Stimulated activated CD8-positive, alpha-beta memory T cell treated with anti-CD3 and anti-CD28 coated beads, Interleukin-7, amount 100 ng/mL, for 48 hours (primary cell): ENCODE data around the gene UBN2.
"Not testable (repeated sequence)": the region's sequence is repeated elsewhere in the genome, so short reads cannot be mapped to it uniquely, and the experiment has no call there.

Experiments used
- DNase-seq, 2 donors: peaks; one replicate each; pipeline ENCODE4 v3.0.0-alpha.2; 2020; ENCODE audit warnings: low read depth in 1 of 2; ENCODE audit errors: extremely low read depth in 1 of 2

Gene UBN2

DNA sequence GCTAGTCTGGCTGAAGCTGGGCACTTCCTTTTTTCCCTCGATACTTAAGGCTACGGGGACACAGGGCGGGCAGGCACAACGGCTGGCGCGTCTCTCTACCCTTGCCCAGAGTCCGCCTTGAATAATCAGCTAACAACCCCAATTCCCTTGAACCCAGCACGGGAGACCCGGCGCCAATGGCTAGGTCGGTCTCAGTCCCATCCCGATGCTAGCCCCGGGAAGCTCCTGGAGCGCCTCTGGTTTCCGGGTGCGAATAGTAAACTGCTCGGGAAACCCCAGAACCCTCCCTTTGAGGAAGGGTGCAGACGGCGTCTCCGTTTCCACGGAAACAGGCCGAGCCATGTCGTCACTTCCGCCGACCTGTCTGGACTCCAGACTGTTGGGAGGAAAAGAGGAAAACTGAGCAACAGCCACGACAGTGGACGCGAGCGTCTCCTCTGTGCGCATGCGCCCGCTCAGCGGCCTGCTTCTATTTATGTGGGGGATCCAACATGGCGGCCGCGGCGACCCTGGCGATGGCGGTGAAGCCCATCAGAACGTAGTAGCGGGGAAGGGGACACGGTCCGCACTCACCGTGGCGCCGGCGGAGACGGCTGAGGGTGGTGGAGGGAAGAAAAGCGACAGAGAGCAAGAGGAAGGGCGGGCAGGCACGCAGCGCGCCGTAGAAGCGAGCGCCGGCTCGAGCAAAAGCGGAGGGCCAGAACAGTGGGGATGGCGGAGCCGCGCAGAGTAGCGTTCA, at the start of gene UBN2:
Gene UBN2 (plus strand): TSS at position 464 of the 739 bp plus-strand sequence. CDS start 248 bp downstream, at position 712.
- peak; percentile 87 to 92 for DNase-seq

DNA sequence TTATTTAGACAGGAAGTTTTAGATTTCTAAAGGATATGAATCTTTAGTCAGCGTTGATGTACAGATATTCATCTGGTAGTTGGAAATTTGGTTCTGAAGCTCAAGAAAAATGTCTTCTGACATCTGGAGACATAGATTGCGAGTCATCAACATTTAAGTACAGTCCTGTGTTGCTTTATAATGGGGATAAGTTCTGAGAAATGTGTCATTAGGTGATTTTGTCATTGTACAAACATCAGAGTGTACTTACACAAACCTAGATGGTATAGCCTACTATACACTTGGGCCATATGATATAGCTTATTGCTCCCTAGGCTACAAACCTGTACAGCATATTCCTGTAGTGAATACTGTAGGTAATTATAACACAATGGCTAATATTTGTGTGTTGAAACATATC, 49.6 kb upstream of the UBN2 start:
- no peak for DNase-seq

DNA sequence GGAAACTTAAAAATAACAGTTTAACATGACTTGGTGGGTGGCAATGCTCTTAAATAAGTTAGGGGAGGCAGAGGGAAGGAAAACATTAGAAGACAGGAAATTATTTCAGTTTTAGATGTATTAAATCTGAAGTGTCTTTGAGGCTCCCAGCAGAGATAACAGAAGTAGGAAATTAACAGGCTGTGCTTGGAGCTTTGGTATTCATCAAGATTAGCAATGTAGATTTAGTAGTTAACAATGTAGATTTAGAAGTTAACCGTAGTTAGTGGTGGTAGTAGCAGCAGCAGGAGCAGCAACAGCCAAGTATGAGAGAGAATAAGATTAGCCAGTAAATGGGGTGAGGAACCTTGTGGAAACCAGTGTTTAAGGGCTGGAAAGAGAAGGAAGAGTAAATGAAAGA, 48.7 kb upstream of the UBN2 start:
- DNase-seq: no peak

DNA sequence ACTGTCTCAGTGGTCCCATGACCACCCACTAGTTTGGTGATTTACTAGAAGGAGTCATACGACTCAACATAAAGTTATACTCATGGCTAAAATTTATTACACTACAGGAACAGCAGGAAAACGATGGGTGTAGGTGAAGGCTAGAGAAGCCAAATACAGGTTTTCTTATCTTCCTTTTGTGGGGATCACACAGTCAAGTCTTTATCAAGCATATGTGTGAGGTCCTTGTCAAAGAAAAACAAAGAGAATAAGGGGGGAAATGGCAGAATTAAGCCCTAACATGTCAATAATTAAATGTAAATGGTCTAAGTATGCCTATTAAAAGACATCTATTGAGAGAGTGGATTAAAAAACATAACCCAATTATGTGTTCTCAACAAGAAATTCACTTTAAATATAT, 47.8 kb upstream of the UBN2 start:
- DNase-seq: no peak

DNA sequence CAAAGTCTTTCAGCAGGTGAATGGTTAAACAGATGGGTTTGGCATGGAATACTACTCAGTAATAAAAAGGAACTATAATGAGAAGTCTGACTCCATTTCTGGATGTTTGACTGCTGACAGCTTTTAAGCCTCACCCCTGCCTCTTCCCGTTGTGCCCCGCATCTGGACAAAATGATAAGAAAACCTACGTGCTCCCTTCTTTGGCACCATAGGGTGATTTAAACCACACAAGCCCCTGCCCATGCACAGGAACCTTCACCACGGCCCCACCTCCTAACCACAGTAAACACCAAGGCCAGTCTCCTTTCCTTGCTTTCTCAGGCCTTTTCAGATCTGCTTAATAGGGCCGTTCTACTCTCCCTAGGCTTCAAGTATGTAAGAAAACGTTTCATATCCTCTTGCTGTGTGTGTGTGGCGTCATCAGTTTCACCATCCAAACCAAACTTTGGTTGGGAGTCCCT, 47.1 kb upstream of the UBN2 start:
- no peak for DNase-seq

DNA sequence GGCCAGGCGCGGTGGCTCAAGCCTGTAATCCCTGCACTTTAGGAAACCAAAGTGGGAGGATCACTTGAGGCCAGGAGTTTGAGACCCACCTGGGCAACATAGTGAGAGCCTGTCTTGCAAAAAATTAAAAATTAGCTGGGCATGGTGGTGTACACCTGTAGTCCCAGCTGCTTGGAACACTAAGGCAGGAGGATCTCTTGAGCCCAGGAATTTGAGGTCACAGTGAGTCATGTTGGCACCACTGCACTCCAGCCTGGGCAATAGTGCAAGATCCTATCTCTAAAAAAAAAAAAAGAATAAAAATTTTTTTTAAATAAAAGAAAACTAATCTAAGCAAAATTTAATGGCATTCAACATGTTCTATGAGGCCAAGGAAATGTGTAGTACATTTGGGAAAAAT, 44.9 kb upstream of the UBN2 start:
- no peak for DNase-seq

DNA sequence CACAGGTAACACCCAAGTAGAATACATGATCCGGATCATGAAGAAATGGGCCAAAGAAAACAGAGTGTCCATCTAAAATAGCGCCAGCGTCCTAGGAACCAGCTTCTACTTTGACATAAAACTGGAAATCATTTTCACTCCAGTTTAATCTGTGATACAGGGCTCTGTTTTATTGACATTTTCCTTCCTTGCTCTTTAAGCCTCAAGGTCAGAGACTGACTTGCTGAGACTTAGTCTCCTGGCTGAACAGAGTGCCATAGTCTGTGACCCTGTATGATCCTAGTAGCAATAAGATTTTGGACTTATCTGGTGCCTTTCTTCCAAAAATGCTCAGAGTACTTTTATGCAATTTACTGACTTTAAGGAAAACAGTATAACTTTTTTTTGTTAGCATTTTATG, 41.7 kb upstream of the UBN2 start:
- DNase-seq: no peak

DNA sequence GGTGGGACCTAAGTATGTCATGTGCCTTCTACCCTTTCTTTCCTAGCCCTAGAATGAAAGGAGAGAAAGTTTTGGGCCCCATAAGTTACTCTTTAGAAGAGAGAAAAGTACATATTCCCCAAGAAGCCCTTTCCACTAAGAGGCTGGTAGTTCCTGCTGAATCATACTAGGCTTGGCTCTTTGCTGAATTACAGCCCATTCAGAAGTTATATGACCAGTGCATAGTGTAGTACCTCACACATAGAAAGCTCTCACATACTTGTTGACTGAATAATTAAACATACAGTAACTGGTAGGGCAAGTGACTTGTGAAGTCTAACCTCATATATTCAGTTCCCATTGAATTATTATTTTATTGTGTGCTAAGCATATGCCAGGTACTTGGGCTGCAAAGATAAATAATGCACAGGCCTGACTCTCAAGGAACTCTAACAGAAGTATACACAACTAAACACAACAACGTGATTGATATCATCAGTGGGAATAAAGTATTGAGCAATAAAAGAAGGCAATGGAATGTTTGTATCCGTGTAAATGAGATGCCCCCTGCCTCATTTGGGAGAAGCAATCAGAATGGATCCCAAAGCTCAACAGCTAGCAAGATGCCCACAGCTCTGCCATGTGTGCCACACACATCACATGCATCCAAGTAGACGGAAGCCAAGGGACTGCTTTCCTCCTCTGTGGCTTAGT, 38.9 kb upstream of the UBN2 start:
- no peak for DNase-seq

DNA sequence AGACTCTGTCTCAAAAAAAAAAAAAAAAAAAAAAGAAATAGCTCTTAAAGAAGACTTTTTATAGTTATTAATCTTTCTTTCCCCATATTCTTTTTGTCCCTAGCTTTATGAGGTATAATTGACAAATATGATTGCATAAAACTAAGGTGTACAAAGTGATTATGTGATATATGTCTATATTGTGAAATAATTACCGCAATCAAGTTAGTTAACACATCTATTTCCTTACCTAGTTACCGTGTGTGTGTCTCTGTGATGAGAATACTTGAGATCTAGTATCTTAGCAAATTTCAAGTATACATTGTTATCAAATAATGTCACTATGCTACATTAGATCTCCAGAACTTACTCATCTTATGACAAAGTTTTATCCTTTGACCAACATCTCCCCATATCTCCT, 30.7 kb upstream of the UBN2 start:
- DNase-seq: no peak

DNA sequence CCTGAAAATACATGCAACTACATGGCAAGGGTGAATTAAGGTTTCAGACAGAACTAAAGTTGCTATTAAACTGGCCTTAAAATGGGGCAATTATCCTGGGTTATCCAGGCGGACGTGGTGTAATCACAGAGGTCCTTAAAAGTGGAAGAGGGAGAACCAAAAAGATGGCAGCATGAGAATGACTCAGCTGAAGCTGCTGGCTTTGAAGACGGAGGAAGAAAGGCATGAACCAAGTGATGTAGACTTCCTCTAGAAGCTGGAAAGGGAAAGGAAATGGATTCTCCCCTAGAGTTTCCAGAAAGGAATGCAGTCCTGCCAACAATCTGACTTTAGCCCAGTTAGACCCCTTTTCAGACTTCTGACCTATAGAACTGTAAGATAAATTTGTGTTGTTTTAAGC, 27.0 kb upstream of the UBN2 start:
- no peak for DNase-seq

DNA sequence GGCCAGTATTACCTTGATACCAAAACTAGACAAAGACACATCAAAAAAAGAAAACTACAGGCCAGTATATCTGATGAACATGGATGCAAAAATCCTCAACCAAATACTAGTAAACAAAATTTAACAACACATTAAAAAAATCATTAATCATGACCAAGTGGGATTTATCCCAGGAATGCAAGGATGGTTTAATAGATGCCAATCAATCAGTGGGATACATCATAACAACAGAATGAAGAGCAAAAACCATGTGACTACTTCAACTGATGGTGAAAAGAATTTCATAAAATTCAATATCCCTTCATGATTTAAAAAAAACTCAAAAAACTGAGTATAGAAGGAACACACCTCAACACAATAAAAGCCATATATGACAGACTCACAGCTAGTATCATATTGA, 25.2 kb upstream of the UBN2 start:
- DNase-seq: no peak

DNA sequence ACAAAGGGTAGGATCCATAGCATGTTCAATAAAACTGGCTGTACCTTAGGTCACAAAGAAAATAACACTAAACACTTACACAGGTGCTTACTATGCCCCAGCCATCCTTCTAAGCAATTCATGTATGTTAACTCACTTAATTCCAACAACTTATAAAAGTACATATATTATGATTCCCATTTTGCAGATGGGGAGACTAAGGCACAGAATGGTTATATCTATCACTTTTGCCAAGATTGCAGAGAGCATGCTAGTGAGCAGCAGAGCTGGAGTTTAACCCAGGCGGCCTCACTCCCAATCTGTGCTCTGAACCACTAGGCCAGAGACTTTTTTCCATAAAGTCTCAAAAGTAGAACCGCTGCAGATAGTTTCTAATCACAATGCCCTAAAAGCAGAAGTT, 18.9 kb upstream of the UBN2 start:
- DNase-seq: no peak

DNA sequence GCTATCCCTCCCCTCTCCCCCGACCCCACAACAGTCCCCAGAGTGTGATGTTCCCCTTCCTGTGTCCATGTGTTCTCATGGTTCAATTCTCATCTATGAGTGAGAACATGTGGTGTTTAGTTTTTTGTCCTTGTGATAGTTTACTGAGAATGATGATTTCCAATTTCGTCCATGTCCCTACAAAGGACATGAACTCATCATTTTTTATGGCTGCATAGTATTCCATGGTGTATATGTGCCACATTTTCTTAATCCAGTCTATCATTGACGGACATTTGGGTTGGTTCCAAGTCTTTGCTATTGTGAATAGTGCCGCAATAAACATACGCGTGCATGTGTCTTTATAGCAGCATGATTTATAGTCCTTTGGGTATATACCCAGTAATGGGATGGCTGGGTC, 17.5 kb upstream of the UBN2 start:
- not testable (repeated sequence) for DNase-seq

DNA sequence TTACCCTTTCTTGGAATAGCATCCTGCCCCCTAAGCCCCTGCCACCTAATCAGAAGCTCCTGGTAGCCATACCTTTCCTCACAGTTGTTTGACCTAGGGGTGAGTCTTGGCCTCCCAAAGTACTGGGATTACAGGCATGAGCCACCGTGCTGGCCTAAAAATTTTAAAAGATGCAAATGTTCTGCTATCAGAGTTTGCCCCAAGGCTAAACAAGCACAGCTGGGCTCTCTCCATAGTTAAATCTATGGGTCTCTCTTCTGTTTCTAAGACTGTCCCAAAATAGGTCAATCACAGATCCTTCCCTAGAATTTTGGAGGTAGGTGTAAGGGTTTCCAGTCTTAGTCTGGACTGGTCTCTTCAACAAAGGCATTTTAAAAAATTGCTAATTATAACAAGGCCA, 12.9 kb upstream of the UBN2 start:
- DNase-seq: no peak

DNA sequence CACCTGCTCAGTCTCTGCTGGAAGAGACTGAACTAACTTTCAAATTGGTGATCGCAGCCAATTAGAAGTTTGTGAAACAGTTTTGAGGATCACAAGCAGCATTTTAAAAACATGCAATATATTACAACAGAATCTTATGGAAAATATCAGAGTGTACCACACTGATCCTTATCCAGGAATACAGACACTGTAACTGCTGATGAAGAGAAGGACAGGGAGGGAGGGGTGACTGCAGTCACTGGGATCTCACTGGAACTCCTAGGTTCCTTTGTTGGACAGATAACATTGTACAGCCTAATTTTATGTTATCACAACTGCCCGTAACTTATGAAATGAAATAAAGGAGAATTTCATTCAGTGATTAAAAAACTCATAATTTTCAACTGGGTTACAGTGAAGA, 6.8 kb upstream of the UBN2 start:
- DNase-seq: no peak

DNA sequence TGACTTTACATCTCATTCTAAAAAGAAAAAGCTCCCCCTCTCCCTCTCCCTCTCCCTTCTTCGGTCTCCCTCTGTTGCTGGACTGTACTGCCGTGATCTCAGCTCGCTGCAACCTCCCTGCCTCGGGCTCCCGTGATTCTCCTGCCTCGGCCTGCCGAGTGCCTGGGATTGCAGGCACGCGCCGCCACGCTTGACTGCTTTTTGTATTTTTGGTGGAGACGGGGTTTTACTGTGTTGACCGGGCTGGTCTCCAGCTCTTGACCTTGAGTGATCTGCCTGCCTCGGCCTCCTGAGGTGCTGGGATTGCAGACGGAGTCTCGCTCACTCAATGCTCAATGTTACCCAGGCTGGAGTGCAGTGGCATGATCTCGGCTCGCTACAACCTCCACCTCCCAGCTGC, 6.2 kb upstream of the UBN2 start:
- DNase-seq: not testable (repeated sequence)

DNA sequence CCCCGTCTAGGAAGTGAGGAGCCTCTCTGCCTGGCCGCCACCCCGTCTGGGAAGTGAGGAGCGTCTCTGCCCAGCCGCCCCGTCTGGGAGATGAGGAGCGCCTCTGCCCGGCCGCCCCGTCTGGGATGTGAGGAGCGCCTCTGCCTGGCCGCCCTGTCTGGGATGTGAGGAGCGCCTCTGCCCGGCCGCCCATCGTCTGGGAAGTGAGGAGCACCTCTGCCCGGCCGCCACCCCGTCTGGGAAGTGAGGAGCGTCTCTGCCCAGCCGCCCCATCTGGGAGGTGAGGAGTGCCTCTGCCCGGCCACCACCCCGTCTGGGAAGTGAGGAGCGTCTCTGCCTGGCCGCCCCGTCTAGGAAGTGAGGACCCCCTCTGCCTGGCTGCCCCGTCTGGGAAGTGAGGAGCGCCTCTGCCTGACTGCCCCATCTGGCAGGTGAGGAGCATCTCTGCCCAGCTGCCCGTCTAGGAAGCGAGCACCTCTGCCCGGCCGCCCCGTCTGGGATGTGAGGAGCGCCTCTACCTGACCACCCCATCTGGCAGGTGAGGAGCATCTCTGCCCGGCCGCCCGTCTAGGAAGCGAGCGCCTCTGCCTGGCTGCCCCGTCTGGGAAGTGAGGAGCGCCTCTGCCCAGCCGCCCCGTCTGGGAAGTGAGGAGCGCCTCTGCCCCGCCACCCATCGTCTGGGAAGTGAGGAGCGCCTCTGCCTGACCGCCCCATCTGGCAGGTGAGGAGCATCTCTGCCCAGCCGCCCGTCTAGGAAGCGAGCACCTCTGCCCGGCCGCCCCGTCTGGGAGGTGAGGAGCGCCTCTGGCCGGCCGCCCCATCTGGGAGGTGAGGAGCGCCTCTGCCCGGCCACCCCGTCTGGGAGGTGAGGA, 5.5 kb upstream of the UBN2 start:
- DNase-seq: not testable (repeated sequence)

DNA sequence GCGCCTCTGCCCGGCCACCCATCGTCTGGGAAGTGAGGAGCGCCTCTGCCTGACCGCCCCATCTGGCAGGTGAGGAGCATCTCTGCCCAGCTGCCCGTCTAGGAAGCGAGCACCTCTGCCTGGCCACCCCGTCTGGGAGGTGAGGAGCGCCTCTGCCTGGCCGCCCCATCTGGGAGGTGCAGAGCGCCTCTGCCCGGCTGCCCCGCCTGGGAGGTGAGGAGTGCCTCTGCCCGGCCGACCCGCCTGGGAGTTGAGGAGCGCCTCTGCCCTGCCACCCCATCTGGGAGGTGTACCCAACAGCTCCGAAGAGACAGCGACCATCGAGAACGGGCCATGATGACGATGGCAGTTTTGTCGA, 4.9 kb upstream of the UBN2 start:
- not testable (repeated sequence) for DNase-seq

DNA sequence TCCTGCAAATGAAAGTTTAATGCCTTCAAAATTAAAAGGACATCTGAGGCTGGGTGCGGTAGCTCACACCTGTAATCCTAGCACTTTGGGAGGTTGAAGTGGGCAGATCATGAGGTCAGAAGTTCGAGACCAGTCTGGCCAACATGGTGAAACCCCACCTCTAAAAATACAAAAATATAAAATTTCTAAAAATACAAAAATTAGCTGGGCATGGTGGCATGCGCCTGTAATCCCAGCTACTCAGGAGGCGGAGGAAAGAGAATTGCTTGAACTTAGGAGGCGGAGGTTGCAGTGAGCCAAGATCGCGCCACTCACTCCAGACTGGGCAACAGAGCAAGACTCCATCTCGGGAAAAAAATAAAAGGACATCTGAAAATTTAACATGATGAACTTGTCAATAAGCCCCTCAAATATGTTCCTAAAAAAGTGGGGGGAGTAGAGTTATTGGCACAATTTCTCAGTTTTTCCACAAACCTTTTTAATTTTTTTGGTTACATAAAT, 4.0 kb upstream of the UBN2 start:
- not testable (repeated sequence) for DNase-seq

DNA sequence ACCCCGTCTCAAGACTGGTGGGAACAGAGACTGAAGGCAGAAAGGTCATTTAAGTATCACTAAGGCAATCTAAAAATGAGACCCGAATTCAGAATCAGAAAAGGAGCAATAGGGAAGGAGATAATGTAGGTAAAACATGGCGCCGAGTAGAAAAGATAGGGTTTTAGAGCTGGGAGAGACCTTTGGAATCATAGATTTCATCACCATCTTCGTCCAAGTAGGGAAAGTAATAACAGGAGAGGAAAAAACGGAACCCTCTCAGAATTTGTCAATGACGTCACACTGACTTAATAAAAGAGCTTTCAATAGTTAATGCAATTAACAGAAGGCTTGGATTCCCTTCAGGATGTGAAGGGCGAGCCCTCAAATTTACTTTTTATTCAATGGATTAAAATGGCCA, 1.0 kb upstream of the UBN2 start:
- DNase-seq: no peak

DNA sequence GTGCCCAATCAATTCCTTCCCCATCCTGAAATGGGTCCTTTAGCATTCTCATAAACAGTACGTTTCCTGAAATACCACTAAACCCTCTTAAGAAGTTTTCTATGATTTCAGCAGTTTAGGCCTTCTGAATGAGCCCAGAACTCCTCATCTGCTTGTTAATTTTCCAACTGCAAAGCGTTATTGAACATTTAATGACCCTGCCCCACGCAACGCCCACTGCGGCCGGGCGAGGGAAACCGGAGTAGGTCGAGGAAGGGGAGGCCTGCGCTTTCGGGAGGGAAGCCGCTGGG, 608 bp upstream of the UBN2 start:
- no peak for DNase-seq
